A673 (cell line): Measurements from ENCODE around the gene STK10. TPM values are rescaled to one million over a fixed set of nuclear protein-coding genes. Genes with fewer than 3 reads are reported as not detected.

Experiments
- Bru-seq: library from RNA; stranded (reverse); fragments of 400-500 nt; gene quantifications from one replicate; lab custom pipeline; 2021; lab: Mats Ljungman, UMichigan
- BruChase-seq, 2 experiments: library from RNA; stranded (reverse); fragments of 400-500 nt; gene quantifications; one replicate each; lab custom pipeline; 2021; lab: Mats Ljungman, UMichigan
- BruUV-seq: library from RNA; stranded (reverse); fragments of 400-500 nt; replicated peaks from 2 replicates; lab custom pipeline; 2021; lab: Mats Ljungman, UMichigan
- CTCF ChIA-PET: fragments of 300-600 bp; sonication (Branson Sonifier 250); formaldehyde crosslinking; loops from one replicate; lab custom pipeline; 2022; ENCODE audit warnings: antibody characterized with exemption; lab: Charles Lee
- POLR2A ChIA-PET: fragments of 300-600 bp; sonication (Branson Sonifier 250); formaldehyde crosslinking; loops from one replicate; lab custom pipeline; 2022; ENCODE audit warnings: antibody characterized with exemption; ENCODE audit not compliant: low non-redundant PET; lab: Charles Lee
- DNase-seq: peaks from one replicate; pipeline ENCODE4 v3.0.0-alpha.2; 2015; ENCODE audit warnings: low spot score
- H3K27ac ChIP-seq: fragments of 200-600 bp; sonication (generic); 2 replicates; pipeline ENCODE4 v1.5.1; 2016; ENCODE audit warnings: mixed run types, low read depth, mild to moderate bottlenecking, mixed read lengths, antibody characterized with exemption, low read length; ENCODE audit not compliant: poor library complexity, severe bottlenecking
- H3K27me3 ChIP-seq: fragments of 200-600 bp; sonication (generic); replicated peaks from 2 replicates; pipeline ENCODE4 v1.6.1; 2017; ENCODE audit warnings: mixed run types, low read depth, mild to moderate bottlenecking, mixed read lengths, antibody characterized with exemption, low read length; ENCODE audit not compliant: insufficient read depth, poor library complexity
- H3K36me3 ChIP-seq: fragments of 200-600 bp; sonication (generic); 2 replicates; pipeline ENCODE4 v1.6.1; 2016; ENCODE audit warnings: mixed run types, mild to moderate bottlenecking, mixed read lengths, antibody characterized with exemption, low read length; ENCODE audit not compliant: insufficient read depth, poor library complexity, severe bottlenecking
- H3K4me1 ChIP-seq: fragments of 200-600 bp; sonication (generic); 2 replicates; pipeline ENCODE4 v1.6.1; 2017; ENCODE audit warnings: mixed run types, mild to moderate bottlenecking, mixed read lengths, antibody characterized with exemption, low read length; ENCODE audit not compliant: insufficient read depth, poor library complexity, severe bottlenecking
- H3K4me3 ChIP-seq: fragments of 200-600 bp; sonication (generic); 2 replicates; pipeline ENCODE4 v1.5.1; 2016; ENCODE audit warnings: low read depth, mixed run types, mild to moderate bottlenecking, mixed read lengths, low read length; ENCODE audit not compliant: poor library complexity, severe bottlenecking
- H3K9me3 ChIP-seq: fragments of 200-600 bp; sonication (generic); 2 replicates; pipeline ENCODE4 v1.6.1; 2016; ENCODE audit warnings: mixed run types, low read depth, mild to moderate bottlenecking, mixed read lengths, antibody characterized with exemption, low read length; ENCODE audit not compliant: poor library complexity, severe bottlenecking
- CTCF ChIP-seq: fragments of 300-800, 200-600 bp; sonication (generic); conservative IDR thresholded peaks from 2 replicates; pipeline ENCODE4 v1.5.1; 2017; ENCODE audit warnings: low read depth, mild to moderate bottlenecking, antibody characterized with exemption, low read length, moderate library complexity, mixed read lengths
- EZH2 ChIP-seq: fragments of 200-600 bp; sonication (generic); IDR thresholded peaks from 2 replicates; pipeline ENCODE4 v1.6.1; 2017; ENCODE audit warnings: borderline replicate concordance, low read depth, mild to moderate bottlenecking, mixed read lengths, antibody characterized with exemption, low read length; ENCODE audit not compliant: poor library complexity, severe bottlenecking
- intact Hi-C: fragments of 100-400 bp; cut with micrococcal nuclease; formaldehyde crosslinking; loops from one replicate; pipeline ENCODE4 v1.10.0; 2022; ENCODE audit not compliant: unreplicated experiment
- long read RNA-seq: library from polyadenylated mRNA; stranded (forward); transcript quantifications from one replicate; pipeline ENCODE4 v2.0.0, GENCODE V29; 2022
- total RNA-seq: library from RNA; stranded (reverse); gene quantifications from 2 replicates; pipeline ENCODE4 v1.2.3, GENCODE V29; 2021

STK10 gene
- 3.8 and 3.9 TPM in 2 replicates for total RNA-seq
- percentile 35 among the genes with signal in this experiment for Bru-seq, nascent RNA
- BruChase-seq, experiment 1, labeled RNA remaining after a 2-hour chase, result percentile 34 among the genes with signal in this experiment
- BruChase-seq, experiment 2, labeled RNA remaining after a 6-hour chase, result percentile 37 among the genes with signal in this experiment
- long read RNA-seq, full-length matches to known transcripts, result 3 of 6 reads
- long read RNA-seq, partial matches to known transcripts, result 1 of 6 reads
- long read RNA-seq, other reads (novel, unspliced or antisense), result 2 of 6 reads

GRCh38 chr5:172188033-172188892 is at the start of gene STK10:
Gene STK10 (minus strand): TSS chr5:172188224. CDS start chr5:172188042, 182 bp downstream.
- no TSS peak for BruUV-seq

GRCh38 chr5:172235827-172236736 is 48.1 kb upstream of the STK10 start:
- no peak for DNase-seq
- TF ChIP-seq EZH2, result no peak
- intact Hi-C loops, result no loop called here
- no peak overlapping the region for H3K4me3 ChIP-seq
- no peak overlapping the region for H3K27ac ChIP-seq
- CTCF ChIA-PET, result no interaction called here
- H3K4me1 ChIP-seq, result peaks cover 8% of the 10 kb centered on the region
- peaks cover 16% of the 10 kb centered on the region for H3K36me3 ChIP-seq
- H3K9me3 ChIP-seq, result no peaks in the 10 kb centered on the region
- no peaks in the 10 kb centered on the region for H3K27me3 ChIP-seq
- POLR2A ChIA-PET, result no interaction called here
- no TSS peak for BruUV-seq

More at GRCh38 chr5:172188033-172188892, at the start of gene STK10:
- ChIA-PET POLR2A (no interaction called here), CTCF (interaction anchor here (0.6 to 1.0 kb wide), 2 partner anchors 95 to 774 kb away, joined by 3 to 8 read pairs; partner anchors contain the start of gene UBTD2)
- Histone ChIP-seq H3K36me3 (no peaks in the 10 kb centered on the region), H3K9me3 (no peaks in the 10 kb centered on the region), H3K4me3 (peak within 1 kb of the TSS; percentile 79), H3K27me3 (no peaks in the 10 kb centered on the region), H3K27ac (no peak within 1 kb of the TSS), H3K4me1 (no peaks in the 10 kb centered on the region)
- DNase-seq, result peak; percentile 90
- intact Hi-C loops, result loop anchor here (1.0 to 5.0 kb wide), 3 partner anchors 81 to 181 kb away; partner anchors contain the start of genes FBXW11 and UBTD2
- TF ChIP-seq EZH2 (no peak), CTCF (peak; percentile 79)

GRCh38 chr5:172235132-172235780 is 47.2 kb upstream of the STK10 start:
- BruUV-seq, result no TSS peak
- DNase-seq, result no peak
- H3K4me3 ChIP-seq, result no peak overlapping the region
- CTCF ChIA-PET, result no interaction called here
- TF ChIP-seq CTCF, result no peak
- no peak for TF ChIP-seq EZH2
- H3K36me3 ChIP-seq, result peaks cover 17% of the 10 kb centered on the region
- H3K4me1 ChIP-seq, result peaks cover 8% of the 10 kb centered on the region
- intact Hi-C loops, result no loop called here
- H3K9me3 ChIP-seq, result no peaks in the 10 kb centered on the region
- H3K27ac ChIP-seq, result no peak overlapping the region
- H3K27me3 ChIP-seq, result no peaks in the 10 kb centered on the region
- POLR2A ChIA-PET, result no interaction called here
